Cardiac muscle cell (in vitro differentiated cells and primary cell): Measurements from ENCODE around the gene TLE7. TPM values are rescaled to one million over a fixed set of nuclear protein-coding genes. Genes with fewer than 3 reads are reported as not detected.
A peak's percentile ranks its signal among the peaks of the same experiment; 100 is the strongest.

Experiments
- DNase-seq, 2 donors: peaks; one replicate each; pipeline versions ENCODE4 v3.0.0 to v3.0.0-alpha.2; 2010 to 2017; ENCODE audit warnings: low read depth in 1 of 2, low spot score in 1 of 2
- H3K27ac ChIP-seq: fragments of 200-600 bp; sonication (generic); 2 replicates; pipeline ENCODE4 v1.5.1; 2016
- H3K27me3 ChIP-seq: fragments of 200-600 bp; sonication (generic); 2 replicates; pipeline ENCODE4 v1.6.0; 2016; ENCODE audit warnings: control low read depth
- H3K36me3 ChIP-seq: fragments of 200-600 bp; sonication (generic); 2 replicates; pipeline ENCODE4 v1.5.1; 2016; ENCODE audit warnings: control low read depth
- H3K4me1 ChIP-seq: fragments of 200-600 bp; sonication (generic); 2 replicates; pipeline ENCODE4 v1.8.1; 2017; ENCODE audit warnings: low read depth, mild to moderate bottlenecking, mixed run types
- H3K4me3 ChIP-seq: fragments of 200-600 bp; sonication (generic); 2 replicates; pipeline ENCODE4 v1.5.1; 2016; ENCODE audit warnings: mild to moderate bottlenecking
- H3K9me3 ChIP-seq: fragments of 200-600 bp; sonication (generic); 2 replicates; pipeline ENCODE4 v1.5.1; 2017; ENCODE audit warnings: low read depth, mild to moderate bottlenecking, control low read depth
- polyA plus RNA-seq: library from polyadenylated mRNA; unstranded; fragments of >200 nt; fragmentation: Nextera tagmentation; extraction: Ambion mirVana; gene quantifications from 2 replicates; pipeline ENCODE4 v1.2.1, GENCODE V29; 2016
- total RNA-seq: library from RNA; depleted of rRNA; stranded (reverse); fragments of >200 nt; gene quantifications from 2 replicates; pipeline ENCODE4 v1.2.3, GENCODE V29; 2016
- TF ChIP-seq, protein P1 (sequence below): IDR thresholded peaks from 2 replicates; pipeline ENCODE4 v1.5.1; 2012; ENCODE audit warnings: low read depth, mild to moderate bottlenecking, low read length

Gene TLE7
- total and polyA plus RNA-seq, 2 experiments from 2014 or later = not detected

DNA sequence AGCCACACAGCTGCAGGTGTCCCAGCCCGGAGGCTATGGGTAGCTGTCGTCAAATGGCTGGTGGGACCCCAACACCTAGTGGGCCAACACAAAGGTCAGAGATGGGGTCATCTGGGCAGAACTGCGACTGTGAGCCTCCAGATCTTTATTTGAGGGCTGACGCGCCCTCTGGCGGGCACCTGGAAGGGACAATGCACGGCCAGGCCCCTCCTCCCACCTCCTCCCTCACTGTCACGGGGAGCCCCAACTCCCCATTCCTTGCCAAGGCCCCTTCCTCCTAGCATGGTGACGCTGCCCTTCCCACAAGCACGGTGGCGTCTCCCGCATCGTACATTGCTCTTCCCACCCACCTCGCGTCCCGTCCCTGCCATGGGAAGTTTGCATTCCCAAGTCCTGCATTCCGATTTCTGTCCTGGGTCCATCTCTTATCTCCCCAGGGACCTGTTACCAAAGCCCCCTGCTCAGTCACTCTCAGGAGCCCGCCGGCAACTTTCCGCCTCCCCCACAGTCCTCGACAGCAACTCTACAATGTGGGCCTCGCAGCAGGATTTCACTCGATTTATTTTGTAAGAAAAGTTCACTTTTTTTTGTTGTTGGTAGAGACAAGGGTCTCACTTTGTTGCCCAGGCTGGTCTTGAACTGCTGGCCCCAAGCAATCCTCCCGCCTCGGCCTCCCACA is 1.0 kb downstream of the TLE7 start:
- Histone ChIP-seq H3K27me3 (no peaks in the 10 kb centered on the region), H3K27ac (no peak overlapping the region), H3K36me3 (no peaks in the 10 kb centered on the region), H3K9me3 (no peaks in the 10 kb centered on the region), H3K4me3 (no peak overlapping the region), H3K4me1 (no peaks in the 10 kb centered on the region)
- peak in 1 of 2 donors; percentile 20 for DNase-seq
- TF ChIP-seq, protein P1, sequence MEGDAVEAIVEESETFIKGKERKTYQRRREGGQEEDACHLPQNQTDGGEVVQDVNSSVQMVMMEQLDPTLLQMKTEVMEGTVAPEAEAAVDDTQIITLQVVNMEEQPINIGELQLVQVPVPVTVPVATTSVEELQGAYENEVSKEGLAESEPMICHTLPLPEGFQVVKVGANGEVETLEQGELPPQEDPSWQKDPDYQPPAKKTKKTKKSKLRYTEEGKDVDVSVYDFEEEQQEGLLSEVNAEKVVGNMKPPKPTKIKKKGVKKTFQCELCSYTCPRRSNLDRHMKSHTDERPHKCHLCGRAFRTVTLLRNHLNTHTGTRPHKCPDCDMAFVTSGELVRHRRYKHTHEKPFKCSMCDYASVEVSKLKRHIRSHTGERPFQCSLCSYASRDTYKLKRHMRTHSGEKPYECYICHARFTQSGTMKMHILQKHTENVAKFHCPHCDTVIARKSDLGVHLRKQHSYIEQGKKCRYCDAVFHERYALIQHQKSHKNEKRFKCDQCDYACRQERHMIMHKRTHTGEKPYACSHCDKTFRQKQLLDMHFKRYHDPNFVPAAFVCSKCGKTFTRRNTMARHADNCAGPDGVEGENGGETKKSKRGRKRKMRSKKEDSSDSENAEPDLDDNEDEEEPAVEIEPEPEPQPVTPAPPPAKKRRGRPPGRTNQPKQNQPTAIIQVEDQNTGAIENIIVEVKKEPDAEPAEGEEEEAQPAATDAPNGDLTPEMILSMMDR = peak; percentile 36

DNA sequence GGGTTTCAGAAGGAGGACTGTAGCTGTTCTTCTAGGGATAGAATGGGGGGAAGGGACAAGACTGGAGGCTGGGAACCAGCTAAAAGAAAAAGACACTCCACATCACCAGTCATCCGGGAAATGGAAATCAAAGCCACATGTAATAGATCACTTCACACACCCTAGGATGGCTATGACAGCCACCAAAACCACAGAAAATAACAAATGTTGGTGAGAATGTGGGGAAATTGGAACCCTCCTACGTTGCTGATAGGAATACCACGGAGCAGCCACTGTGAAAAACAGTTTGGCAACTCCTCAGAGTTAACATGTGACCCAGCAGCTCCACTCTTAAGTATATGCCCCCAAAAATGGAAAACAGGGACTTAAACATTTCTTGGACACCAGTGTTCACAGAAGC is 2.3 kb downstream of the TLE7 start:
- peak in 1 of 2 donors; percentile 72 for DNase-seq
- H3K4me1 ChIP-seq = no peaks in the 10 kb centered on the region
- no peaks in the 10 kb centered on the region for H3K36me3 ChIP-seq
- TF ChIP-seq, protein P1 = no peak
- no peaks in the 10 kb centered on the region for H3K9me3 ChIP-seq
- no peak overlapping the region for H3K27ac ChIP-seq
- H3K27me3 ChIP-seq = no peaks in the 10 kb centered on the region
- H3K4me3 ChIP-seq = no peak overlapping the region

DNA sequence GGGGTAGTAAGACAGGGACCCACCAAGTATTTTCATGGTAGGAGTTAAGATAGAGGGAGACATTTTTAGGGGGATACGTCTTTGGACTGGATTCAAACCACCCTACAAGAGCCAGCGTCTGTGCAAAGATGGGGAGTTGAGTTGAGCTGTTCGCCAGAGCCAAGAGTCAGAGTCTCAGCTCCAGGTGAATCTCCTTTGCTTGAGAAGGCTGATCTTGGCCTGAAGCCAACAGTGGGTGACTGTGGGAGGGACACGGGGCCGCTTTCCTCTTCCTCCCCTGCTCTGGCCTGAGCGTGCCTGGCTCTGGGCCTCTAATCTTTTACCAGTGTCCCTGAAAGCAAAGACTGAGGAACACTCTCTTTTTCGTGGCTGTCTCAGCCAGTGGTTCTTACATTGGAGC is 5.4 kb downstream of the TLE7 start:
- TF ChIP-seq, protein P1 = no peak
- Histone ChIP-seq H3K27ac (no peak overlapping the region), H3K9me3 (no peaks in the 10 kb centered on the region), H3K4me3 (no peak overlapping the region), H3K4me1 (no peaks in the 10 kb centered on the region), H3K36me3 (no peaks in the 10 kb centered on the region), H3K27me3 (peaks cover 11% of the 10 kb centered on the region)
- no peak for DNase-seq

DNA sequence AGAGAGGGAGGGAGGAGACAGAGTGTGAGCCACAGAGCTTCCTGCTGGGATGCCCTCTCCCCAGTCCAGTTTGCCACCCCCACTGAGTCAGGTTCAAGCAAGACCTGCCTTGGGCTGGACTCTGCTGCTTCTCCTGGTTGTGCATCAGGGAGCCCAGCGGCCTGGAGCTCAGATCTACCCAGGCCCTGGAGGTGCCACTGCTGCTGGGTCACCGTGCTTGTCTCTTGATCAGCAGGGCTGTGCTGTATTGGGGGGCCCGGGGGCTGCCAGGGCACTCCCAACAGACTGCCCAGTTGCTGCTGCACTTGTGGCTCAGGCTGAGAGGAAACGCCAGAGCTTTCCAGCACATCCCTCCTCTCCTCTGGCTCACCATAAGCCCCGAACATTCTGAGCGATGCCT is 8.9 kb downstream of the TLE7 start:
- Histone ChIP-seq H3K4me3 (no peak overlapping the region), H3K9me3 (no peaks in the 10 kb centered on the region), H3K36me3 (no peaks in the 10 kb centered on the region), H3K27me3 (peaks cover 26% of the 10 kb centered on the region), H3K4me1 (no peaks in the 10 kb centered on the region), H3K27ac (no peak overlapping the region)
- TF ChIP-seq, protein P1 = no peak
- DNase-seq = no peak

DNA sequence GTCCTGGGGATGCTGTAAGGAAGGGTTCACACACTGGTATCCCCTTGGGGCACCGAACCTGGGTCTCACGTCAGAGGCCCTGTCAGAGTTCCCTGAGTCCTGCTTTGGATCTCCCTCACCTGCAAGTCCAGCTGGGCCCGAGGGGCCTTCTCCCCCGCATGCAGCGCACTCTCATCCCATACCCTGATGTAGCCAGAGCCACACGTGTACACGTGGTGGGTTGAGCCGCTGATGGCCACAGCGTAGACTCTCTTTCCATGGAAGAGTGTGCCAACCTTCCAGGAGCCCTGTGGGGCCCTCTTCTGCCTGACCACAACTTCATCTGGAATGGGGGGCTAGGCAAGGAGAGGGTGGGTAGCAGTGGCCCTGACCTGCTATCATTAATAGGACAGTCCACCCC is 9.9 kb downstream of the TLE7 start:
- Histone ChIP-seq H3K4me1 (no peaks in the 10 kb centered on the region), H3K27me3 (peaks cover 26% of the 10 kb centered on the region), H3K4me3 (no peak overlapping the region), H3K36me3 (no peaks in the 10 kb centered on the region), H3K9me3 (no peaks in the 10 kb centered on the region), H3K27ac (no peak overlapping the region)
- no peak for DNase-seq
- TF ChIP-seq, protein P1 = no peak
